Neural cell (in vitro differentiated cells): ENCODE measurements around the gene MMP25. TPM values are rescaled to one million over a fixed set of nuclear protein-coding genes. Genes with fewer than 3 reads are reported as not detected.
"Not testable (repeated sequence)": the region's sequence is repeated elsewhere in the genome, so short reads cannot be mapped to it uniquely, and the experiment has no call there.

Source experiments
- H2AFZ ChIP-seq: fragments of 200-600, 300-800 bp; sonication (generic), shearing (Covaris generic); 2 replicates; pipeline ENCODE4 v1.6.0; 2014; ENCODE audit warnings: low read depth, mild to moderate bottlenecking, antibody characterized with exemption, low read length, moderate library complexity
- H3F3A ChIP-seq: fragments of 200-600 bp; shearing (Covaris generic); 2 replicates; pipeline ENCODE4 v1.6.1; 2016; ENCODE audit warnings: mild to moderate bottlenecking, moderate library complexity, mixed read lengths, antibody characterized with exemption, low read length; ENCODE audit not compliant: insufficient read depth, poor library complexity, severe bottlenecking
- H3K27ac ChIP-seq: fragments of 200-600, 300-800 bp; sonication (generic), shearing (Covaris generic); 2 replicates; pipeline ENCODE4 v1.5.1; 2014; ENCODE audit warnings: mild to moderate bottlenecking, low read length, moderate library complexity
- H3K27me3 ChIP-seq: fragments of 300-800, 200-600 bp; sonication (generic), shearing (Covaris generic); 2 replicates; pipeline ENCODE4 v1.6.0; 2014; ENCODE audit warnings: mild to moderate bottlenecking, low read depth, low read length, moderate library complexity; ENCODE audit not compliant: insufficient read depth
- H3K36me3 ChIP-seq: fragments of 300-800, 200-600 bp; sonication (generic), shearing (Covaris generic); 2 replicates; pipeline ENCODE4 v1.5.1; 2014; ENCODE audit warnings: mild to moderate bottlenecking, antibody characterized with exemption, low read length, moderate library complexity; ENCODE audit not compliant: insufficient read depth
- H3K4me2 ChIP-seq: fragments of 300-800, 200-600 bp; sonication (generic), shearing (Covaris generic); 2 replicates; pipeline ENCODE4 v1.6.0; 2014; ENCODE audit warnings: mild to moderate bottlenecking, low read length
- H3K4me3 ChIP-seq: fragments of 300-800, 200-600 bp; sonication (generic), shearing (Covaris generic); 2 replicates; pipeline ENCODE4 v1.5.1; 2014; ENCODE audit warnings: mild to moderate bottlenecking, low read length, moderate library complexity
- H3K79me2 ChIP-seq: fragments of 200-600 bp; shearing (Covaris generic); replicated peaks from 2 replicates; pipeline ENCODE4 v1.6.0; 2014; ENCODE audit warnings: mild to moderate bottlenecking, low read length, moderate library complexity; ENCODE audit not compliant: insufficient read depth
- H3K9ac ChIP-seq: fragments of 300-800, 200-600 bp; sonication (generic), shearing (Covaris generic); 2 replicates; pipeline ENCODE4 v1.6.1; 2016; ENCODE audit warnings: mild to moderate bottlenecking, low read length, mixed read lengths
- H3K9me2 ChIP-seq: fragments of 200-600 bp; shearing (Covaris generic); 2 replicates; pipeline ENCODE4 v1.6.1; 2016; ENCODE audit warnings: mild to moderate bottlenecking, low read length, mixed read lengths; ENCODE audit not compliant: insufficient read depth
- H3K9me3 ChIP-seq: fragments of 200-600, 300-800 bp; sonication (generic), shearing (Covaris generic); 2 replicates; pipeline ENCODE4 v1.6.1; 2016; ENCODE audit warnings: mild to moderate bottlenecking, mixed run types, low read length, moderate library complexity, mixed read lengths
- H4K20me1 ChIP-seq: fragments of 200-600 bp; shearing (Covaris generic); 2 replicates; pipeline ENCODE4 v1.6.1; 2016; ENCODE audit warnings: mild to moderate bottlenecking, mixed run types; ENCODE audit not compliant: insufficient read depth
- EP300 ChIP-seq: fragments of 450-650 bp; conservative IDR thresholded peaks from 2 replicates; pipeline ENCODE4 v1.6.1; 2014; ENCODE audit warnings: antibody characterized with exemption, mild to moderate bottlenecking, moderate library complexity; ENCODE audit not compliant: poor library complexity, severe bottlenecking
- EZH2 ChIP-seq: fragments of 200-600, 300-800 bp; shearing (Covaris generic), sonication (generic); IDR thresholded peaks from 2 replicates; pipeline ENCODE4 v1.6.1; 2014; ENCODE audit warnings: antibody characterized with exemption, low read length, borderline replicate concordance, mild to moderate bottlenecking; ENCODE audit not compliant: insufficient read depth, poor library complexity, severe bottlenecking
- MXI1 ChIP-seq: fragments of 450-650 bp; conservative IDR thresholded peaks from 2 replicates; pipeline ENCODE4 v1.6.1; 2014; ENCODE audit warnings: antibody characterized with exemption, mild to moderate bottlenecking; ENCODE audit not compliant: poor library complexity, severe bottlenecking
- POLR2AphosphoS5 ChIP-seq: IDR thresholded peaks from 2 replicates; pipeline ENCODE4 v1.6.1; 2012
- RAD21 ChIP-seq: fragments of 450-650 bp; conservative IDR thresholded peaks from 2 replicates; pipeline ENCODE4 v1.6.1; 2014; ENCODE audit warnings: antibody characterized with exemption, mild to moderate bottlenecking, moderate library complexity
- SMC3 ChIP-seq: fragments of 450-650 bp; conservative IDR thresholded peaks from 2 replicates; pipeline ENCODE4 v1.6.1; 2014; ENCODE audit warnings: antibody characterized with exemption, mild to moderate bottlenecking, moderate library complexity; ENCODE audit not compliant: poor library complexity
- TAF1 ChIP-seq: IDR thresholded peaks from 2 replicates; pipeline ENCODE4 v1.6.1; 2012; ENCODE audit warnings: low read depth
- polyA plus RNA-seq: library from polyadenylated mRNA; depleted of rRNA; stranded (reverse); fragments of >200 nt; gene quantifications from 2 replicates; pipeline ENCODE4 v1.2.3, GENCODE V29; 2014
- TF ChIP-seq, protein P1 (sequence below): IDR thresholded peaks from 2 replicates; pipeline ENCODE4 v1.6.1; 2012; ENCODE audit warnings: borderline replicate concordance
- TF ChIP-seq, protein P2 (sequence below): fragments of 450-650 bp; IDR thresholded peaks from 2 replicates; pipeline ENCODE4 v1.5.1; 2014; ENCODE audit warnings: antibody characterized with exemption, mild to moderate bottlenecking, moderate library complexity; ENCODE audit not compliant: poor library complexity, severe bottlenecking

MMP25 gene
- polyA plus RNA-seq, 1 donor from 2014 or later = not detected

DNA sequence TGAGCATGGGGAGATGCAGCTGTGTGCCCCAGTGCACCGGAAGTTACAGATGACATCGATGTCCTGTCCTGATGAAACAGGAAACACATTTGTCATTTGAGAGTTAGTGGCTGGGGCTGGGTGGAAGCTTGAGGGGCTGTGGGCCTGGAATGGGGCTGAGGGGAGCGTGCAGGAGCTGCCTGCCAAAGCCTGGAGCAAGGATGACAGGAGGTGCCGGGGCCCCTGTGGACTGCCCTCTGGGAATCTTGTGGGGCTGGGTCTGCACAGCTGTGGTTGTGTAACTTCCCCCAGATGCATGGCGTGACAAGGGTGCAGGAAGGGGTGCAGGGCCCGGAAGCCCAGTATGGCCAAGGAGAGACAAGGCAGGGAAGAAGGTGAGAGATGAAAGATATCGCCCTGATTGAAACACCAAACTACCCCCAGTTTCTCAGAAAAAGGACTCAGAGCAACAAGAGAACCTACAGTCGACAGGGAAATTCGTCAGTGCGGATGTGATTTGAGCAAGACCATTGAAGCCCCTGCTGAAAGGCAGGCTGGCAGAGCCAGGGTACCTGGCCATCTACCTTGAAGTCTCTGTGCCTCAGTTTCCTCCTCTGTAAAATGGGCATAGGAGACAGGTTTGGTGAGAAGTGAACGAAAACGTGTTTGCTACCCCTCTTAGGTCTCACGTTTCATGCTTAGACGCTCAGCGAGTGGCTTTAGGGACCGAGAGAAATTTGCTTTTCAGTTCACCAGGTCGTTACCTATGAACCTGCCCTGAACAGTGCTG is 8.8 kb downstream of the MMP25 start:
- Histone ChIP-seq H2AFZ (no peak overlapping the region), H3K4me3 (no peak overlapping the region), H4K20me1 (no peaks in the 10 kb centered on the region), H3F3A (no peaks in the 10 kb centered on the region), H3K9me3 (no peaks in the 10 kb centered on the region), H3K79me2 (no peaks in the 10 kb centered on the region), H3K27me3 (no peaks in the 10 kb centered on the region), H3K27ac (no peak overlapping the region), H3K9me2 (no peaks in the 10 kb centered on the region), H3K9ac (no peak overlapping the region), H3K36me3 (no peaks in the 10 kb centered on the region), H3K4me2 (no peak overlapping the region)
- no peak for TF ChIP-seq EP300

DNA sequence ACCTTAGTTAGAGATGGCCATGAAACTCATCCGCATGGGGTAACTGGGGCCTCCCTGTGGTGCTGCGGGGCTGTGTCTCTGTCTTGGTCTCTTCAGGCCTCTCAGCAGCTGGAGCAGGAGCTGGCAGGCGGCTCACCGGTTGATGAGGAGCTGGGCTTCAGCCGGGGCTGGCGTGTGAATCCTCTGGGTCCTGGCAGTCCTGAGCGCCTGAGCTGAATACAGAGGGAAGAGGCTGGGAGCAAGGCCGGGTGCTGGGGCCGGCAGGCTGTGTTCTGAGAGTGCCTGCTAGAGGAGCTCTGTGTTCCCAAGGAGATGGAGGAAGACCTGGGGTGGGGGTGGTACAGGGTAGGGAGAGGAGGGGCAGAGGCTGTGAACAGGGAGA is 9.4 kb downstream of the MMP25 start:
- H3K27ac ChIP-seq, H3K4me2 ChIP-seq, H3K9me3 ChIP-seq, H3K4me3 ChIP-seq, H3F3A ChIP-seq, H3K36me3 ChIP-seq, H4K20me1 ChIP-seq, H2AFZ ChIP-seq, H3K9me2 ChIP-seq, H3K27me3 ChIP-seq, H3K9ac ChIP-seq, H3K79me2 ChIP-seq: not testable (repeated sequence)

DNA sequence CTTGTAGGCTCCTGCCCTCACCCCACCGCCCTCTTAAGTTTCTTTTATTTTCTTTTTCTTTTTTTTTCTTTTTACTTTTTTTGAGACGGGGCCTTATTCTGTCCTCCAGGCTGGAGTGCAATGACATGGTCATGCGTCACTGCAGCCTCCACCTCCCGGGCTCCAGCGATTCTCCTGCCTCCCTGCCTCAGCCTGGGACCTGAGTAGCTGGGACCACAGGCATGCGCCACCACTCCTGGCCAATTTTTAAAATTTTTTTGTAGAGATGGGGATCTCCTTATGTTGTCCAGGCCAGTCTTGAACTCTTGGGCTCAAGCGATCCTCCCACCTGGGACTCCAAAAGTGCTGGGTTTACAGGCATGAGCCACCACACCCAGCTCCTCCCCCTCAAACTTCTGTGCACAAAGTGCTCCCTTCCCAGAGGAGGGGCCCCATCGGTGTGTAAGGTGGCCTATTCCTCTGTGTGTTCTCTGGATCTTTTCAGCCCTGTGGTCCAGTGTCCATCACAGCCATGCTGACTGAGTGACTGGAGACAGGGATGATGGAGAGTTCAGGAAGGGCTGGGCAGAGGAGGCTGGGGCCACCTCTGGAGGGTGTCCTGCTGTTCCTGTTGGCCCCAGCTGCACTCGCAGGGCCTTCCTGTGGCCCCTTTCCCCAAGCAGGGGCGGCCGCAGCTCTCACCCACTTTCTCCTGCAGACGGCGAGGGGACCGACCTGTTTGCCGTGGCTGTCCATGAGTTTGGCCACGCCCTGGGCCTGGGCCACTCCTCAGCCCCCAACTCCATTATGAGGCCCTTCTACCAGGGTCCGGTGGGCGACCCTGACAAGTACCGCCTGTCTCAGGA is 10.2 kb downstream of the MMP25 start:
- Histone ChIP-seq H3K27me3 (no peaks in the 10 kb centered on the region), H3K9me3 (no peaks in the 10 kb centered on the region), H3K27ac (no peak overlapping the region), H3F3A (no peaks in the 10 kb centered on the region), H3K4me3 (no peak overlapping the region), H3K36me3 (no peaks in the 10 kb centered on the region), H4K20me1 (no peaks in the 10 kb centered on the region), H3K9ac (no peak overlapping the region), H3K9me2 (no peaks in the 10 kb centered on the region), H3K4me2 (no peak overlapping the region), H2AFZ (no peak overlapping the region), H3K79me2 (no peaks in the 10 kb centered on the region)
- TF ChIP-seq TAF1 (no peak), POLR2AphosphoS5 (no peak), MXI1 (no peak), EZH2 (no peak), SMC3 (no peak), EP300 (no peak), RAD21 (no peak)
- TF ChIP-seq, protein P1, sequence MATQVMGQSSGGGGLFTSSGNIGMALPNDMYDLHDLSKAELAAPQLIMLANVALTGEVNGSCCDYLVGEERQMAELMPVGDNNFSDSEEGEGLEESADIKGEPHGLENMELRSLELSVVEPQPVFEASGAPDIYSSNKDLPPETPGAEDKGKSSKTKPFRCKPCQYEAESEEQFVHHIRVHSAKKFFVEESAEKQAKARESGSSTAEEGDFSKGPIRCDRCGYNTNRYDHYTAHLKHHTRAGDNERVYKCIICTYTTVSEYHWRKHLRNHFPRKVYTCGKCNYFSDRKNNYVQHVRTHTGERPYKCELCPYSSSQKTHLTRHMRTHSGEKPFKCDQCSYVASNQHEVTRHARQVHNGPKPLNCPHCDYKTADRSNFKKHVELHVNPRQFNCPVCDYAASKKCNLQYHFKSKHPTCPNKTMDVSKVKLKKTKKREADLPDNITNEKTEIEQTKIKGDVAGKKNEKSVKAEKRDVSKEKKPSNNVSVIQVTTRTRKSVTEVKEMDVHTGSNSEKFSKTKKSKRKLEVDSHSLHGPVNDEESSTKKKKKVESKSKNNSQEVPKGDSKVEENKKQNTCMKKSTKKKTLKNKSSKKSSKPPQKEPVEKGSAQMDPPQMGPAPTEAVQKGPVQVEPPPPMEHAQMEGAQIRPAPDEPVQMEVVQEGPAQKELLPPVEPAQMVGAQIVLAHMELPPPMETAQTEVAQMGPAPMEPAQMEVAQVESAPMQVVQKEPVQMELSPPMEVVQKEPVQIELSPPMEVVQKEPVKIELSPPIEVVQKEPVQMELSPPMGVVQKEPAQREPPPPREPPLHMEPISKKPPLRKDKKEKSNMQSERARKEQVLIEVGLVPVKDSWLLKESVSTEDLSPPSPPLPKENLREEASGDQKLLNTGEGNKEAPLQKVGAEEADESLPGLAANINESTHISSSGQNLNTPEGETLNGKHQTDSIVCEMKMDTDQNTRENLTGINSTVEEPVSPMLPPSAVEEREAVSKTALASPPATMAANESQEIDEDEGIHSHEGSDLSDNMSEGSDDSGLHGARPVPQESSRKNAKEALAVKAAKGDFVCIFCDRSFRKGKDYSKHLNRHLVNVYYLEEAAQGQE = no peak
- TF ChIP-seq, protein P2, sequence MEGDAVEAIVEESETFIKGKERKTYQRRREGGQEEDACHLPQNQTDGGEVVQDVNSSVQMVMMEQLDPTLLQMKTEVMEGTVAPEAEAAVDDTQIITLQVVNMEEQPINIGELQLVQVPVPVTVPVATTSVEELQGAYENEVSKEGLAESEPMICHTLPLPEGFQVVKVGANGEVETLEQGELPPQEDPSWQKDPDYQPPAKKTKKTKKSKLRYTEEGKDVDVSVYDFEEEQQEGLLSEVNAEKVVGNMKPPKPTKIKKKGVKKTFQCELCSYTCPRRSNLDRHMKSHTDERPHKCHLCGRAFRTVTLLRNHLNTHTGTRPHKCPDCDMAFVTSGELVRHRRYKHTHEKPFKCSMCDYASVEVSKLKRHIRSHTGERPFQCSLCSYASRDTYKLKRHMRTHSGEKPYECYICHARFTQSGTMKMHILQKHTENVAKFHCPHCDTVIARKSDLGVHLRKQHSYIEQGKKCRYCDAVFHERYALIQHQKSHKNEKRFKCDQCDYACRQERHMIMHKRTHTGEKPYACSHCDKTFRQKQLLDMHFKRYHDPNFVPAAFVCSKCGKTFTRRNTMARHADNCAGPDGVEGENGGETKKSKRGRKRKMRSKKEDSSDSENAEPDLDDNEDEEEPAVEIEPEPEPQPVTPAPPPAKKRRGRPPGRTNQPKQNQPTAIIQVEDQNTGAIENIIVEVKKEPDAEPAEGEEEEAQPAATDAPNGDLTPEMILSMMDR = no peak
